Ramos (cell line): ENCODE data around the gene CACNA2D3.

Experiments used
- in situ Hi-C: fragments of 300-500 bp; cut with MboI; formaldehyde crosslinking; loops from one replicate; pipeline ENCODE4 v1.14.3; 2022; ENCODE audit warnings: low sequenced_read_pairs; ENCODE audit not compliant: unreplicated experiment

CACNA2D3 gene

DNA sequence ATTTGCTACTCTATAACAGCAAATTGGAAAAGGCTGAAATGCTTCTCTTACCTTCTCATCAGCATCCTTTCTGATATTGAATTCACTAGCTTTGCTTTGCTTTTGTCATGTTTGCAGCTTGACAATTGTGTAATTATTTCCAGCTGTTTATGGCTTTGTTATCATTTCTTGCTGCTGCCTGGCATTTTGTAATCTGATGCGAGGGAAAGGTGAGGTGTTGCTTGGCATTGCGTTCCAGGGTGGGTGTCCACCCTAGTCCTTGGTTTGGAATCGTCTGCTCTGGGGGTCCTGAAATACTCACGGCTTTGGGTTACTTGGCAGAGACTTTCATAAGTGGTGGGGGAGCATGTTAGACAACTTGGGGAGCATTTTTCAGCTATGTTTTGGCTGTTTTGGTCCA is 2.9 kb downstream of the CACNA2D3 start:
- in situ Hi-C loops, result no loop called here

DNA sequence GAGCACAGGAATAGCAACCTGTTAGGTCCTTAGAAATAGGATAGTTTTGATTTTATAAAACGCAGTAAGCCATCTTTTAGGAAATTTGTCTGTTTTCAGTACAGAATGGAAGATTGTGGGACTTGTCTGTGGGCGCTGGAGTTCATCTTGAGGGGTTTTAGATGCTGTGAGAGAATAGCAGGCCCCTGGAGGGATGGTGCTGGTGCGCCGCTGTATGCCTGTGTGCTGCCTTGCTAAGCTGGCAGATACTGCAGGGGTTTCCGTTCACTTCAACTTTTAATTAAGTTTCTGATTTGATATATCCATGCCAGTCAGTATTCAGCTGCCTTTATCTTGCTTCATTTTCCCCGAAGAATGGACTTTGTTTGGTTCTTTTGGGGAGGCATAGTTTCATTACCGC is 4.2 kb downstream of the CACNA2D3 start:
- in situ Hi-C loops, result no loop called here

DNA sequence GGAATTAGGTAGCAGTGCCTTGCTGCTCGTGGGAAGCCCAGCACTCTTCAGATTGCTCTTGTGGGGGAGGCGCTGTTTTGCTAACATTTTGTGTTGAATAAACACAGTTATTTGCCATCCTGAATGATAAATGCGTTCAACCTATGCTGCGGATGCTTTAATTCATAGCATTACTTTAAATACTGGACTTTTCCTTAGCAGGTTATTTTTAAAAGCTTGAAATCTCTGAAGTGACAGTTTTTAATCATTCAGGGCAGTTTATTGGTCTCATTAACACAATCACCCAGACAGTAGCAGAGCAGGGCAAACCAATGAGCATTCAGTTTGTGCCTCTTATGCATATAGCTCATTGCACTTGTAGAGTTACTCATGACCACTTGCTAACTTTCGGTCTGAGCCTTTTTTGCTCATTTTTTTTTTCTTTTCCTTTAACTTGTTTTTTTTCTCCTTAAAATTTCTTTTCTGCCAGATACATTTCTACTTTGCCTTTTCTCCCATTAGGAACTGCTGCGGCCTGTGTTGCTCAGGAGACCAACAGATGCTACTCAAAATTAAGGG is 5.2 kb downstream of the CACNA2D3 start:
- in situ Hi-C loops, result no loop called here

DNA sequence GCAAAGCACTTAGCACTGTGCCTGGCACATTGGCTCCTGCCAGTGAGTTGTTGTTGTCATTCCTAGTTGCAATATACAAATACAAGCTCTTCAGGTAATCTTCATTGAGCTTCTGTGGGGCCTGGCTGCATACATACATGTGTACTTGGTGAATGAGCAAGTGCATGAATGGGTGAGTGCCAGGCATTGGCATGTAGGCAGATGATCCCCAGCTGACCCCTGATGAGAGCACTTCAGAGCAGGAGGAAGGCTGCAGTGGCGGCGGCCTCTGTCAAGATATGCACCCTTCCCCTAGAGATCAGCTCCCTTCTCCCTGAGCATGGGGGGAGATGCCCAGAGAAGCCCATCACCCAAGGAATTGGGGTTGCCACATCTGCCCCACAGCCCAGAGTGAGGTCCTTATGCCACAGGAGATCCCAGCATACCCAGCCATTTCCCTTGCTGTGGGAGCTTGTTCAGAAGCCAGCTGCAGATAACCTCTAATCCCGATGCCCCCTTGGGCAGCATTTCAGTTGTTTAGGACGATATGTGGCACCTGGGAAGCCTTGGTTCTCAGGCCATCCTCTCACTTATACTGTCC is 8.8 kb downstream of the CACNA2D3 start:
- in situ Hi-C loops, result no loop called here

DNA sequence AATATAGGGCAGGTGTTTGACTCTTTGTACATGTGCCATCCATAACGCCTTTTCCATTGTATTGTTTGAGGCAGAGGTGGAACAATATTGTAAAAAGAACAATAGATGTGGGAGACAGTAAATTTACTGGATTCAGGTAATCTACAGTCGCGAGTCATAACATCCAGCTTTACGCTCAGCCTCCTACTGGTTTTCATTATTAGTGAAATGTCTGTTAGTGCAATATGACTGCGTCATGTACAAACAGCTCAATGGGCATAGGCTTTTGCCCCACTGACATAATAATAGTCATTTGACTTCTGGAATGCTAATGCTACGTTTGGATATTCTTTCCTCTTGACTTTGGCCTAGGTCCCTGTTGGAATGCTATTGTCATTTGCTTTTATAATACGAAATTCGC is 9.5 kb downstream of the CACNA2D3 start:
- in situ Hi-C loops, result no loop called here

DNA sequence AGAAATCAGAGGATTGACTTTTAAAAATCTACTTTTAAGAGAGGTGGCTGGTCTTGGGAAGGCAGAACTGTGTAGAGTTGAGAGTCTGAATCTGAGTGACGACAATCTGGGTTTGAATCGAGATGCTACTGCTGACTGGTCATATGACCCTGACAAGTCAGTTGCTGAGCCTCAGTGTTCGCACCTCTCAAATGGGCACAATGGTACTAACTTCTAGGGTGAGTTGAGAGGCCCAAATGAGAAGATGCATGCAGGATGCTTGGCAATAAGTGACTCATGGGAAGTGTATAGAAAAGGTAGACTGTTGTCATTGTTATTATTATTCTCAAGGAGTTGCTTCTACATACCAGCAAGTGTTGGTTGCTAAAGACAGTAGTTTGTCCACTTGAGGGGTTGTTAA is 10.3 kb downstream of the CACNA2D3 start:
- in situ Hi-C loops, result no loop called here

DNA sequence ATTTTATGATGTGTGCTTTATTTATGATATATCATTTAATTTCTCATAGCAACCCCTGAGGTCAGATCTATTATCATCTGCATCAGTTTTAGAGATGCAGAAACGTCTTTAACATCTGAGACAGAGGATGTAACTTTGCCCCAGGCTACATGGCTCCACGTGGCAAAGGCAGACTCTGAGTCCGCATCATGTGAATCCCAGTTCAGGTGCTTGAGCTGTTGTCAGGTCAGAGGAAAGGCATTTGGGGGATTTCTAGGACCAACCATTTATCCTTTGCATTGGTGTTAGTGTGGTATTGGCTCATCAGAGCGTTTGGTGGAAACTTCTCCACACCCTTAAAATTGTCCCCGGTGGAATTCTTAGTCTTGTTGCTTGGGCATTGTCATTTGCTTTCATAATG is 10.8 kb downstream of the CACNA2D3 start:
- in situ Hi-C loops, result no loop called here

DNA sequence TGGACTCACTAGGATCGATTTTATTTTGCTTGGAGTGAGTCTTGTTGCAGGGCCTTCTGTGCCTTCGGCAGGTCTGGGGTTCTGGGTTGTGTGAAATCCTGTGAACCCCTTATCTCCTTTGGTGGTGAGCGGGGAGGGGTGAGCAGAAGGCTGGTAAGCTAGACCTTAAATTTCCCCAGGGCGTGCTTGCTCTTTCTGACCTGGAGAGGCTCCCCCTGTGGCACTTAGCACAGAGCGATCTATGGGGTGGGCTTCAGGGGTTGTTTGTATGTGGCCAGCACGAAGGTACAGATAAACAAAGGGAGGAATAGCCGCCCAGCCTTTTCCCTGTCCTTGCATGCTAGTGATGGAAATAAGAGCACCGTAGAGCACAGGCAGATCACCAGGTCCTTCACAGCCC is 11.8 kb downstream of the CACNA2D3 start:
- in situ Hi-C loops, result no loop called here

DNA sequence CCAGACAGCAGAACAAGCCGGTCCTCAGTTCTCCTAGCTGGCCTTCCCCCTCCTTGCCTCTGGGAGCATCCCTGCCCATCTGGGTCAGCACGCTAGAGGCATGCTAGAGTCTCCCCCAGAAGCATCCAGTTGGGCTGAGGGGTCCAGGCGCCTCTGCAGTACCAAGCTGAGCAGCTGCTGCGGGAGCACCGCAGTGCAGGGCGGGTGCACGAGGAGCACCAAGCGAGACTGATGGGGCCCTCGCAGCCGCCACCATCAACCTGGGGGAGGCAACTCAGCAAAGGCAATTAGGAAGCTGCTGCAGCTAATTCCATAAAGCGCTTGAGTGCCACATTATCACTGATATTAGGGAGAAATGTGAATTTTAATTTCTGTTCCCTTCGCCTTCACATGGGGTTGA is 12.4 kb downstream of the CACNA2D3 start:
- in situ Hi-C loops, result no loop called here

DNA sequence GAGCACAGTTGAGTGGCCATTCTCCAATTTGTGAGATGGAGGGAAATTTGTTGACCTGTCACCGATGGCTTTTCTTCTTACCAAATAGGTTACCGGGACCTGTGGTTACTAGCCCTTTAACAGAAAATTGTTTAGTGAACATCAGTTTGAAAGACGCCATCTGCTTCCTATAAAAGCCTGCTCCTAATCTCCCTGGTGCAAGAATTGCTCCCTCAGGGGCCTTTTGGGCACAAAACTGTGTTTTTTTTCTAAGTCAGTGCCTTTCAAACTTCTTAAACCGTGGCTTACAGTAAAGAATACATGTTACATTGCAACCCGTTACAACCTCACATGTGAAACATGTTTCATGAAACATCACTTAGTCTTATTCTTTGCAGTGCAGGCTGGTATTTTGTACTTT is 15.0 kb downstream of the CACNA2D3 start:
- in situ Hi-C loops, result no loop called here

DNA sequence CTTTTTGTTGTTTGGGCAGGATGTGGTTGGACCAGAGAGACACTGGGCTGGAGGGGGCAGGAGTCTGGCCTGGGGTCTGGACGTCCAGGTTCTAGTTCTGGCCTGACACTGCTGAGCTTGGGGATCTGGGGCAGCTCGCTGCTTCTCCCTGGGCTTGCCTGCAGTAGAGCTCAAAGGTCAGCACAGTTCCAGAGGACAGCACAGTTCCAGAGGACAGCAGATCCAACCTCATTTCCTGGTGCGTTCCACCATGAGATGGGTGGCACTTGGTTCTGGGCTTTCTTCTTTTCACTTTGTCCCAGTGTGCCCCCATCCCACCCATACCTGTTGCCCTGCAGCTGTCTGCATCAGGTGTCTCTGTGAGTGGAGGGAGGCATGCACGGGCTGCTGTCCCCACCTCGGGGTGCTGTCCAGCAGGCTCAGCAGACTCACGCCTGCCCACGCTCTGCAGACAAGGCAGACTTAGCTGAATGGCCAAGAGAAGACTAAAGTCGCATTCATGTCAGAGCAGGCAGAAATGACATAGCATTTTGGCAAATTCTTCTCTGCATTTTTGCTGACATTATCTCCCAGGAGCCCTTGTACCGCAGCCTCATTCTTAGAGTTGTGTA is 16.7 kb downstream of the CACNA2D3 start:
- in situ Hi-C loops, result no loop called here

DNA sequence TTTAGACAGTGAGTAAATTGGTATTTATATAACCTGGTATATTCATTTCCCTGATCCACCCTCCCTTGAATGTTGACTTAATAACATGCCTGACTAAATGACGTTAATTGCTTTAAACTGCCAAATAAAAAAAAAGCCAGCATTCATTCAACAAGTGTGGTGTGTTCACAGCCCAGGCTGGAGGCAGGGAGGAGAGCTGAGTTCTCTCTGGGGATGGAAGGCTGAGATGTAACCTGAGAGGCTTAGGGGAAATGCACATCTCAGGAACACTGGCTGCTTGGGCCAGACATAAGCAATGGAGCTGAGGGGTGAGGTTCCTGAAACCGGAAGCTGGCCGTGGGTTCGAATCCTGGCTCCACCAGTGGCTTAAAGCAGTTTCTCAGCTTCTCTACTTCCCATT is 17.3 kb downstream of the CACNA2D3 start:
- in situ Hi-C loops, result no loop called here

DNA sequence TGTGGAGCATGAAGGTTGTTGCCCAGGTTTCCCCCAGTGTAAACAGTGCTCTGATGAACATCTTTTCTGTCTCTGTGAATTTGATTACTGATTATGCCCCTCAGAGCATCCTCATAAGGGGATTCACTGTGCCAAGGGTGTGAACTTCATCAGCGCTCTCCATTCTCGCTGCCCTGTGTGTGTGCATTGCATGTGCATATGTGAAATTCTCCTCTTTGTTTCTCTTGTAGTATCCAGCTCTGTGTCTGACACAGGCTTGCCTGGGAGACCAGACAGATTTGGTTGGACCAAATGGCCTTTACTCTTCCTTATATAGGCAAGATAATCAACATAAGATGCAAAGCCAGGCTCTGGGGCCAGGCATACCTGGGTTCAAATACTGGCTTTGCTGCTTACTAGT is 21.9 kb downstream of the CACNA2D3 start:
- in situ Hi-C loops, result no loop called here

DNA sequence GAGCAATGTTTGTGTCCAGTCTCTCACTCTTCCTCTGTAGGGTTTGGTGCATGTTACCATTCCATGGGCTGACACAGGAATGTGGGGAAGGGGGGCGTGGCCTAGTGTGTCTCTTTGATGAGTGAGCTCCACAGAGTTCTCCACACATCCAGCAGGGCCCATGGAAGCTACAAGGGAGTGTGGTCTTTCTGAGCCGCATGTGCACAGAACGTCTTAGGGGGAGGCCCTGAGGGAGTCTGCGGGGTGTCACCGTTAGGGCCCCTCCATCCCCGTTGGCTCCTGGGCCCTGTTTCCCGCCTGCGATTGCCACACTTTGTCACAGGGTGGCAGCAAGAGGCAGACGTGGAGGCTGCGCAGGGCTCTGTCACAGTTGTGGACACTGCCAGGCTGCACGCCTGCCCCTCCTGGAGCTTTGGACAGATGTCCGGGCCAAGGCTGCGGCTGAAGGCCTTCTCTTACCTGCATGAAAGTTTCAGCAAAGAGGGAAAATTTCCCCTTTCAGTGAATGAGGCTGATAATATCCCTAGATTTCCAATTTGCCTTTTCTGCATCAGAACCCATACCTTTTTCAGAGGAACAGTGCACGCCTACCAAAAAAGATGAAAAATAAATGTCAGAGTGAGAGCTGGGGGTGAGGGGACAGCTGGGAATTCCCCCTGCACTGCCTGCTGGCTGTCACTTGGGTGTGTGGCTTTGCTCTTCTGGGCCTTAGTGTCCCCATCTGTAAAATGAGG is 24.3 kb downstream of the CACNA2D3 start:
- in situ Hi-C loops, result no loop called here

DNA sequence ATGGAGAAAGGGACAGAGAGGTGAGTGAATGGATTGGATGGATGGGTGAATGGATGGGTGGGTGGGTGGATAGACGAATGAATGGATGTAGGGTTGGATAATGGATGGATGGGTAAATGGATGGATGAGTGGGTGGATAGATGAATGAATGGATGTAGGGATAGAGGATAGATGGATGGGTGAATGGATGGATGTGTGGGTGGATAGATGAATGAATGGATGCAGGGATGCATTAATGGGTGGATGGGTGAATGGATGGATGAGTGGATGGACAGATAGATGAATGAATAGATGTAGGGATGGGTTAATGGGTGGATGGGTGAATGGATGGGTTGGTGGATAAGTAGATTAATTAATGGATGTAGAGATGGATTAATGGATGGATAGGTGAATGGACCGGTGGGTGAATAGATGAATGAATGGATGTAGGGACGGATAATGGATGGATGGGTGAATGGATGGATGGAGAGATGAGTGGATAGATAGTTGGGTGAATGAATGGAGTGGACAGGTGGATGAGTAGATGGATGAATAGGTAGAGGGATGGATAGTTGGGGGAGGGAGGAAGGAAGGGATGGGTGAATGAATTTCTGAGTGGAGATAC is 28.6 kb downstream of the CACNA2D3 start:
- in situ Hi-C loops, result no loop called here

DNA sequence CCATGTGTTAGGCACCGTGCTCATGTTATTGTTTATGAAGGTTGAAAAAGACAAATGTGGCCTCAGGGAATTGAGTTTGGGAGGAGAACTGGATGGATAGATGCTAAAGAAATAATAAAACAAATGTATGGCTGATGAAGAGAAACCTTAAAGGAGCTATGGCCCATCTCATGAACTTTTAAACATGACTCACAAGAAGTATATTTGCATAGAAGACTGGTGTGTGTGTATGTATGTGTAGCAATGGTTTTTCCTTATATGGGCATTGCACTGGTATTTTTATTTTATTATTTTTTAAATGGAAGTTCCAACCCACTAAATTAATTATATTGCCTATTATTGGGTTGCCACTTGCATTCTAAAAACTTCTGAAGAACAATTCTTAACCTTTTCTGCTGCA is 31.1 kb downstream of the CACNA2D3 start:
- in situ Hi-C loops, result no loop called here

DNA sequence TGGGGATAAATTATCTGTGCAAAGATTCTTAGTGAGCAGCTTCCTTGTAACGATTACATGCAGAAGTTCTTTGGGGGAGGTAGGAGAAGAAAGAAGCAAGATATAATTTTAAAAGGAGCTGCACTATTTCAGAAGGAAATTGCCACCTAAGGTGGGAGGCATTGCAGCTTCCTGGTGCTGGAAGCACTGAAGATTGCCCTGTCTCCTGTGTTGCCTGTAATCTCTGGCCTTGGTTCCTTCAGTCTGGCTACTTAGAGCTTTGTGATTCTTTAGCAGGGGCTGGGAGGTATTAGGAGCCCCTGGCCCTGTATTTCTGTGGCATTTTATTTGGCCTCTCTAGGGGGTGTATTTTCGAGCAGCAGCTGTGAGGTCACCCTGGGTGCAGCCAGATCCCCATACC is 35.5 kb downstream of the CACNA2D3 start:
- in situ Hi-C loops, result no loop called here

DNA sequence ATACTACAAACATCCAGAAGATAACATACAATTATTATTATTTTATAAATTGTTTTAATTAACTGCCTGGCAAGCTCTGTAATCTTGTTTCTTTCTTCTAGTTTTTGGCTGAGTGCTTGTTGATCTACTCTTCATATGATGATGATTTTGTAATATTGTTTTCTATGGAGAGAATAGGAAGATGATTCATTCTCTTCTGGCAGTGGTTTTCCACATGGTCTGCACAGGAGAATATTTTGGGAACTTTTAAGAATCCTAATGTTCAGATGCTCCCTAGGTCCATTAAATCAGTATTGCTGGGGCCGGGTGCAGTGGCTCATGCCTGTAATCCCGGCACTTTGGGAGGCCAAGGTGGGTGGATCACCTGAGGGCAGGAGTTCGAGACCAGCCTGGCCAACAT is 37.6 kb downstream of the CACNA2D3 start:
- in situ Hi-C loops, result no loop called here

DNA sequence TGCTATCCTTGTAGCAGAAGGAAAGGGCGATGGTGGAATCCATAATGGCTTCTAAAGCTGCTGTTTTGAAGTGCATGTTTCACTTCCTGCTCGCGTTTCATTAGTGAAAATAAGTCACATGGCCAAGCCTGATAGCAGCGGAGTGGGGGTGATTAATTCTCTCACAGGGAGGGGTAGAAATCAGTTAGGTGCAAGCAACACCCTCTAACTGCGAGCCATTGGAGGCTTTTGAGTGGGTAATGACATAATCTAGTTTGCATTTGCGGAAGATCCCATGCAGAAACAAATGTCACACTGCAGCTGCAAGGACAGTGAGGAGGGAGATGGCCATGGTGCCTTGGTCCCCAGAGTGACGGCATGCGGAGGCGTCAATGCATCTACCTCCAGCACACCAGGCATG is 41.1 kb downstream of the CACNA2D3 start:
- in situ Hi-C loops, result no loop called here

DNA sequence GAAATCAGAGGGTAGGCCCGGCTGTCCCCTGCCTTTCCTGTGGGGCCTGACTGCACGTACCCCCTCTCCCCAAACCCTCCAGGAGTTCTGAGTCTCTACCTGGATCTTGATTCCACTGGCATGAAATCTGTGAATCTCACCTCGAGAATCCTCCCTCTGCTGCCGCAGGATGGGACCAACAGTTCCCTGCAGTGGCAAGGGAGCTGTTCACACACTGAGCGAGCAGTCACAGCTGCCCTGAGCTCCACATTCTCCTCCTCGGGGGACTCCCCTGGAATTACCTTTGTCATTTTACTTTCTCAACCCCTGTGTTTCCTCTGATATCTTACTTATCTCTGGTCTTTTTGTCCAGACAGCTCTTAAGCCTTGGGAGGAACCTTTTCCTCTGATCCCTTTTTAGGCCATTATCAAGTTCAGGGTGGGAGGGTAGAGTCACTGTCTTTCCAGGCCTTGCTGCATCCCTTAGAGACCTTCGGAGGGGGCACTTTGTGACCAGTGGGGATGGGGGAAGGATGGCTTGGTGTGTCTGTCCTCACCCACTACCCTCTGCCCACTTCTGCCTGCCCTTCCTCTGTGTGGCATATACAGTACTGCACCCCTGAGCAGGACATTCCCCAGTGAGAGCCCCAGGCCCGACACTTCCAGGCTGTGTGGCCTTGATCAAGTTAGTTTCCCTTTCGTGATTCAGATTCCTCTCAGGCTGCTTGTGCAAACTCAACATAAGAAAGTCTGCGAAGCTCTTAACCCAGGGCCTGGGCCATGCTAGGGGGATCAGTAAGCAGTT is 42.0 kb downstream of the CACNA2D3 start:
- in situ Hi-C loops, result no loop called here
